ENCODE results near the gene WASF1.
"Not testable (repeated sequence)": the region's sequence is repeated elsewhere in the genome, so short reads cannot be mapped to it uniquely, and the experiment has no call there.

The WASF1 gene

DNA sequence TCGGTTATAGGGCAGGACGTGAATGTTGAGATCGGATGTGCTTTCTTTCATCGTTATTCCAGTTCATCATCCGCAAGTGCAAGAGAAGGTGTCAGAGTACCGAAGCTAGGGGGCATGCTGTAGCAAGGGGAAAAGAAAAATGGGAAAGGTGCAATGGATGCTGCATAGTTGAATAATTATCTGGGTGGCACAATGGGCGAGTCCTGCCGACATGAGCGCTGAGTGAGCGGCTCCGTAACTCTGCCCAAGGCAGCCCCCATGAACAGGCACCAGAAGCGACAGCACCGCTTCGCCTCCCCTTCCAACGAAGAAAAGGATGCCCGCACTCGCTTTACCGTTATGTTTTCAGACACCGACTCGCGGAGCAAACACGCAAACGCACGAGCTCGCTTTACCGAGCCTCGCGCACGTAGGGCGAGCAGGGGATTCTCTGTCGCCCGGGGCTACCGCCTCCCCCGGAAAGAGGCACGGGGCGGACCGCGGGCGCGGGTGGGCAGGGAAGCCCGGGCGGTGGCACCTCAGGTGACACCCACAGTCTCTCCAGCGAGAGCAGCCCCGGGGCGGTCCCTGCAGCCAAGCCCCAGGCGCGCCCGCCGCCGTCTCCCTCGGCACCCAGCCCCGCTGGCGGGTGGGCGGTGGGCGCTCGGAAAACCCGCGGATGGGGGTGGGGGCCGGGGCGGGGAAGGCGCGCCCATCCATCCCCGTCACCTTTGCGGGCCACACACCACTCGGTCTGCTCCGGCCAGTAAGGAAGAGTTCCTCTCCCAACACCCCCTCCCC is 654 bp downstream of the WASF1 start:
- peak; percentile 86 for DNase-seq

DNA sequence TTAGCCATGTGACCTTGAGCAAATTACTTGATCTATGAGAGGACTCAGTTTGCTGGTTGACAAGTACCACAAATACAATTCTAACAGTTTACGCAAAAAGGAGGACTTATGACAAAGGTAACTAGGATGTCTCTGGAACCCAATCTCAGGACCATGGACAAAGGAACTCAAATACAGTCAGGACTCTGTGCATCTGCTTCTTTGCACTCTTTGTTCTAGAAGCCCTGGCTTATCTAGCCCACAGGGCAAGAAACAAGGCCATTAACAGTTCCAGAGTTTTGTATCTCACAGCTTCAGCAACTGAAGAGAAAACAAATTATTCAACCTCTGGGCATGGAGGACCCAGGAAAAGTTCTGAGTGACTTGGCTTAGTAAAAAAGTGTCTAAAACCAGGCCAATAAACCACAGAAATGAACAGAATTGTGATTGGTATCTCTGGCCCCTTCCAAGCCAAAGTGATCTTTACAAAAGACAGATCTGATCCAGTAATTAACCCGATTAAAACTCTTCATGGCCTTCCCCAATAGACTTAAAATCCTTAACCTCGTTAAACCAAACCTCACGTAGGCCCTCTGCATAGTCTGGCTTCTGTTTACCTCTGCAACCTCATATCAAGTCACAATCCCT is 5.9 kb downstream of the WASF1 start:
- no peak for DNase-seq

DNA sequence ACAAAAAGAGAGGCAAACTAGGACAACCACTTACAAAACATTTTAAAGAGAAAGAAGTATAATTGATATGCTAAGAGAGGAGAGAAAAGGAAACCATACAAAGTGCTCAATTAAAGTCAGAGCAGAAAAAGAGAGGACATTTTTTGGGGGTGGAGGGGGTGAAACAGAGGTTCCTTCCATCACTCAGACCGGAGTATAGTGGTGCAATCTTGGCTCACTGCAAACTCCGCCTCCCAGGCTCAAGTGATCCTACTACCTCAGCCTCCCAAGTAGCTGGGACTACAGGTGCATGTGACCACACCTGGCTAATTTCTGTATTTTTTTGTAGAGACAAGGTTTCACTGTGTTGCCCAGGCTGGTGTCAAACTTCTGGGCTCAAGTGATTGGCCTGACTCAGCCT is 9.4 kb downstream of the WASF1 start:
- no peak for DNase-seq

DNA sequence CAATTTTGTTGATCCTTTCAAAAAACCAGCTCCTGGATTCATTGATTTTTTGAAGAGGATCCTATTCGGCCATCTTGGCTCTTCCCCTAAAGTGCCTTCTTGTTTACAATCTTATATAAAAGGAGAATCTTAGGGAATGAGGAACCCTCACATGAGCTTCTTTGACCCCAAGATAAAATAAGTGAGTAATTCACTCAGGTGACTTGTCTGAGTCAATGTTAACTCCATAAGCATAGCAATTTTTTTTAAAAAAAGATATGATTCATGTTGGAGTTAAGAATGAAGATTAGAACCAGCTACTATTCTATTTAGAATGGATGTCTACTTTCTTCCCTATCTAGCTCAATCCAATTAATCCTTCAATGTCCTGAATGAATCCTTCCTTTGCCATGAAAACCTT is 21.0 kb downstream of the WASF1 start:
- DNase-seq = no peak

DNA sequence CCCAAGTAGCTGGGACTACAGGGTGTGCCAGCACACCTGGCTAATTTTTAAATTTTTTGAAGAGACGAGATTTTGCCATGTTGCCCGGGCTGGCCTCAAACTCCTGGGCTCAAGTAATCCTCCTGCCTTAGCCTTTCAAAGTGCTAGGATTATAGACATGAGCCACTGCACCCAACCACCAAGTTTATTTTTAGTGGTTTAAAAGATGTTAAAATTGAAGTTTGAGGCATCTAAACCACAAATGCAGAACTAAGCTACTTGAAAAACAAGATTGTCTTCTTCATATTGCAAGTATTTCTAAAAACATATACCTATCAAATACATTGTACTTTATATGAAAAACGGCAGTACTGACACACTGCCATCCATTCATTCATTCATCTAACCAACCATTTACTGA is 31.6 kb downstream of the WASF1 start:
- no peak for DNase-seq

DNA sequence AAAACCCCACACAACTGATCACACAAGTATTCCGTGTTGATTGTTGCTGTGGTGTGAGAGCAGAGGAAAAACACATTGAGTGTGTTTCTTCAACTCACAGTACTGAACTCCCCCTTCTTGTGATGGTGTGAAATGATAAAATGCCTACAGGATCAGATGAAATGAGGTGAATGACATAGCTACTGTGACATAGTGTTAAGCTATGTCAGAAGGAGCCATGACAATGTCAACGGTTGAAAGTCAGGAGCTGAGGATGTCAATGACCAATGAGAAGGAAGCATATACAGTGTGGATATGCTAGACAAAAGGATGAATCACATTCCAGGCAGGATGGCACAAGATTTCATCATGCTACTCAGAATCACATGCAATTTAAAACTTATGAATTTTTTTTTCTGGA is 38.8 kb downstream of the WASF1 start:
- DNase-seq = no peak

DNA sequence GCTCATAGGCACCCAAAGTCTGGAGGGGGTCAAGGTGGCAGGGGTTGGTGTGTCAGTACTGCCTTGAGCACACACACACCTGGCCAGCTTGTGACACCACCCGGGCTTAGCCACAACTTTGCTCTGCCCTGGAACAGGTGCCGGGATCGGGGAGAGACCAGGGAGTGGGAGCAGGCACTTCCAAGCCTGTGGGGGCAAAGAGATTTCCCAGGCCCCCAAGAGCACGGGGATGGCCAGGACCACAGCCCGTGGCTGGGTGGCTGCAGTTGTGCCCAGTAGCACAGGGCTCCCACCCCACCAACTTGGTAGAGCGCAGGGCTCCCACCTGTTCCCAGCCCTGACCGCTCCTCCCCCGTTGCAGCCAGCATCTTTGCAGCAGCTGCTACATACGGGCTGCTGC is 40.4 kb downstream of the WASF1 start:
- no peak for DNase-seq

DNA sequence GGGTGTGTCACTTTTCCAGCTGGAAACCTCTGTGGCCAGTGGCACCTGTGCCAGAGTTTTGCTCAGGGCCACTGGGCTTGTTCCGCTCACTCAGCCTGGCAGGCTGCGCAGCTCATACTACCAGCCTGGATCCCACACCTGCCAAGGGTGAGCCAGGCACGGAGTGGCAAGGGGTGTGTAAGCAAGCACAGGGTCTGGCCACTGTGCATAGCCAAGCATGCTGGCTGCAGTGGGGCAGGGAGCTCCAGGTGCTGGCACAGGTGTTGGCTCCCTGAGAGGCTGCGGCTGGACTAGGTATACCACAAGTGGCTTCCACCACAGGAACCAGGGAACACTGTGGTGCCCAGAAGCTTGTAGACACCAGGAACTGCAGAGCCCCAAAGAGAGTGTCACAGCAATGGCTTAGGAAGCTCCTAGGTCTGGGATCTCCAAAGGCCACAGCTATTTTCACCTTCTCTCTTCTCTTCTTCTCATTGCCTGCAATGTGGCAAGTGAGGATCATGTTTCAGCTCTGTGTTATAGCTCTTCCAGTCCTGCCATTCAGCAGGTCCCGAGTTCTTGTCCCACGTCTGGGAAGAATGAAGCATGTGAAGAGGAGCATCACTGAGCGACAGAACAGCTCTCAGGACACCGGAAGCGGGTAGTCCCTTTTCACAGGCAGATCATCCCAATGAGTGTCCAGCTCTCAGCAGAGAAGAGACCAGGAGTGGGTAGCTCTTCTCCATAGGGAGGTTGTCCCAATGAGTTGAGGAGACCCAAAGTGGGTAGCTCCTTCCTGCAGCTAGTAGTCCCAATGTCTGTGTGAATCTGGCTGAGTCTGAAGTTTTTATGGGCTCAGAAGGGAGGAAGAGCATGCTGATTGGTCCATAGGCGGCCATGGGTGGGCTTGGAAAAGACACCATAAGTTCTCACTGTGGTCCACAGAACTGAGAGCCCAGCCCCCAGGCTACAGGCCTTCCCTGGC is 41.3 kb downstream of the WASF1 start:
- no peak for DNase-seq

DNA sequence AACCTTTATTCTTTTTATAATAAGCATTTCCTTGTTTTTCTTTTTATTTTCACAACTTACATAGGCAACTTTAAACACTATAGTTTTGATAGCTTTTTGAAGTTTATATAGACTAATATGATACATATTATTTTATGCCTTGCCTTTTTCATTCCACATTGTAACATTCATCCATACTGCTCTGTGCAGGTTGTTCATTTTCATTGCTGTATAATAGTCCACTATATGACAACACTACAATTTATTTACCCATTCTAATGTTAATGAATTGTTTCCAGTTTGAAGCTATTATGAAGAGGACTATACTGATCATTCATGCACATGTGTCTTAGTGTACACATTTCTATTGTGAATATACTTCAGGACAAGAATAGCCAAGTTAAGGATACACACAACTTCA is 49.1 kb downstream of the WASF1 start:
- no peak for DNase-seq

DNA sequence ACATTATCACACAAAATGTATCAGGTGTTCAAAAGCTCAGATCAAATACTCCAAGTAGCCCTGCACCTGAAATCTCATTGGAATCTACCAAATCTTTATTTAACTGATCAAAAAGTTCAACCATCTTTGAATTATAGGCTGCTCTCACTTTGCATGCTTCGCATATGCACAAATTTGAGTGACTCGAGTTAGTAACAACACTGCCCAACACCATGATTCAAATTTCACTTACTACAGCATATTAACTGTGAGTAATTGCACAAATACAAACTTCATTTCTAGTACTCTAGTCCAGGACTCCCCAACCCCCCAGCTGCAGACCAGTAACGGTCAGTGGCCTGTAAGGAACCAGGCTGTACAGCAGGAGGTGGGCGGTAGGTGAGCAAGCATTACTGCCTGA is 51.1 kb downstream of the WASF1 start:
- no peak for DNase-seq

DNA sequence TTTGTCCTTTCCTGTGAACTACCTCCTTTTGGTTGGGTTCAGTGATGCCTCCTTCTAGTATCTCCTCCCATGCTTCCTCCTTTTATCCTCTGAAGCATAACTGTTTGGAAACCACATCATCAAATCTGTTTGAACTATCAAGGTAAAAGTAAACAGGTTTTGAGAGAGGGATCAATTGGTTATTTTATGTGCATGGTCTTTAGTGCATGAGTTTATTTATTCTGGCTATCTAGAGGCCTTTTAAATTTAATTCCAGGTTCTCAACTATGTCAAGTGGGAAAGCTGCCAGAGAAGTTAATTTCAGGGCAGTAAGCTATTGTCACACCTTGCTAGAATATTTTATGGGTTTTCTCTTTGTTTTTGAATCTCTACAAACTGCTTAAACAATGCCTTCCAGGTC is 54.1 kb downstream of the WASF1 start:
- no peak for DNase-seq

DNA sequence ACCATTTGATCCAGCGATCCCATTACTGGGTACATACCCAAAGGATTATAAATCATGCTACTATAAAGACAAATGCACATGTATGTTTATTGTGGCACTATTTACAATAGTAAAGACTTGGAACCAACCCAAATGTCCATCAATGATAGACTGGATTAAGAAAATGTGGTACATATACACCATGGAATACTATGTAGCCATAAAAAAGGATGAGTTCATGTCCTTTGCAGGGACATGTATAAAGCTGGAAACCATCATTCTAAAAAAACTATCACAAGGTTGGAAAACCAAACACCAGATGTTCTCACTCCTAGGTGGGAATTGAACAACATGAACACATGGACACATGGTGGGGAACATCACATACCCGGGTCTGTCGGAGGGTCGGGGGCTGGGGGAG is 57.8 kb downstream of the WASF1 start:
- not testable (repeated sequence) for DNase-seq

DNA sequence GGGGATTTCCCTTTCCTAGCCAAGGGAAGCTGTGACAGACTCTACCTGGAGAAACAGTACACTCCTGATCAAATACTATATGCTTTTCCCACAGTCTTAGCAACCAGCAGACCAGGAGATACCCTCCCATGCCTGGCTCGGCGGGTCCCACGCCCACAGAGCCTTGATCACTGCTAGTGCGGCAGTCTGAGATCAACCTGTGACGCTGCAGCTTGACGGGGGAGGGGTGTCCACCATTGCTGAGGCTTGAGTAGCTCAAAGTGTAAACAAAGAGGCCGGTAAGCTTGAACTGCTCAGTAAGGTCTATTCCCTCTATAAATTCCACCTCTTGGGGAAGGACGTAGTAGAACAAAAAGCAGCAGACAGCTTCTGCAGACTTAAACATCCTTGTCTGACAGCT is 63.2 kb downstream of the WASF1 start:
- DNase-seq = no peak

DNA sequence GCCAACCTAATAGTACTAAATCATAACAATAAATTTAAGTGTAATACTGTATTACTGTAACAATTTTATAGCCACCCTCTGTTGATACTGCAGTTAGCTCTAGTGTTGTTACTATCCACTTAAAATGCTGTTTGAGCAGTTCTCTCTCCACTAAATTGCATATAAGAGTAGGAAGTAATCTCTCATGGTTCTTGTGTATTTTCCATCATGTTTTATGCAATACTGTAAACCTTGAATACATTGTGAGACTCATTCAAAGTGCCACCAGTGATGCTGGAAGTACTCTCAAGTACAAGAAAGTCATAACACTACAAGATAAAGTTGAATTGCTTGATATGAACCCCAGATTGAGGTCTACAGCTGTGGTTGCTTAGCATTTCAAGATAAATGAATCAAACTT is 65.5 kb downstream of the WASF1 start:
- no peak for DNase-seq

DNA sequence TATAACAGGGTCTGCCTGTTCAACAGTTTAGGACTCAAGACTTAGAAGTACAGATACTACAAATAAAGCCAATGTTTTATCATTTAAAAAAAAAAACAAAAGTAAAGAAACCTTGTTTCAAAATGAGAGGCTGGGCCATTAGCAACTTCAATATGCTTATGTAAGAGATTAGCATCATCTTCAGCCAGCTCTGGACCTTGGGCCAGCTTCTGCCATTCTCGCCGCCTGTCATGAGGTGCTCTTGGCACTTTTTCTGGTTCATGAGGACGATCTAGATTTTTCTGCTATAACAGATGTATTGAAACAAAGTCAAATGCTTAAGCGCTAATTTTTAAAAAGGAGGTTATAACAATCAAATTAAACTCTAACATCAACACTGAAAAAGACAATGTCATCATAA is 74.2 kb downstream of the WASF1 start:
- no peak for DNase-seq

DNA sequence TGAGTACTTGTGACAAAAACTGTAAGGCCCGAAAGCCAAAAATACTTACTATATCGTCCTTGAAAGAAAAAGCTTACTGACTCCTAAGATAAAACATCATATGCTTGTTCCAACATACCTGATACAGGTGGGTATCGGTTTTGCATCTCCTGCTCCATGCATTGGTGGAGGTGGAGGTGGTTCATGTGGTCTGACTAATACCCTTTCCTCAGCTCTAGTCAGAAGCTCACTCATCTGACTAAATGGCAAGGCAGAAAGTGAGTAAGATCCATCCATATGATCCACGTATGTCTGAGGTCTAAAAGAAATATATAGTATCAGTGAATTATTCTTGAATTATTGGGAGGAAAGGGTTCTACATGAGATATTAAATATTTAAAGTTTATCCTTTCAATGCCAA is 76.2 kb downstream of the WASF1 start:
- no peak for DNase-seq

DNA sequence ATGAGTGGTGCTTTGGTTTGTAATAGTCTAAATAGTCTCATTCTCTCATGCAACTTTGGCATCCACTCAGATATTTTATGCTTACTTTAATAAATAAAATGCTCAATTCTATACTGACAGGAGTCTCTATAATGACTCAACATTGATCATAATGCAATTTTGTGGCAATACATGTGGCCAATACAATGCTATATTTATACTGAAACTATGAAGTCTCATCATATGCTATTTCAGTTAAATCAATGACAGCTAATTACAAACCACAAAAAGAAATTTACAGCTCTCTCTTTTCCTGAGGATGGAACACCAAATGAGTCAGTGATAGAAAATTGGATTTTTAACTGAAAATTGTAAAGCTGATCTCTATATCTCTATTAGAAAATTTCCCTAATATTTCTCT is 77.1 kb downstream of the WASF1 start:
- DNase-seq = no peak

DNA sequence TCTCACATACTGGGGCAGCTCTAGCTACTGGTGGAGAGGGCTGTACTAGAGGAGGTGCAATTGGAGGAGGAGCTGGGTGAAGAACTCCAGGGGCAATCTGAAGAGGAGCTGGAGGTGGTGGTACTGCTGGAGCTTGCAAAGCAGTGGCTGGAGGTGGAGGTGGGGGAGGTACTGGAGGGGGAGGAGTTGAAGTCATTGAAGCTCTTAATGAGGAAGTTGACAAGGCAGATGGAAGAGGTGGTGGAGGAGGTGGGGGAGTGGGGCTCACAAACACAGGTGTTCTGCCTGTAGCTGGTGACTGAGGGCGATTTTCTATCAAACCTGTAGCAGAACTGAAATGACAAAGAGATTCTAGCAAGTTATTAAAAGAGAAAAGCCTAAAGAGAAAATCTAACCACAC is 77.6 kb downstream of the WASF1 start:
- DNase-seq = no peak

DNA sequence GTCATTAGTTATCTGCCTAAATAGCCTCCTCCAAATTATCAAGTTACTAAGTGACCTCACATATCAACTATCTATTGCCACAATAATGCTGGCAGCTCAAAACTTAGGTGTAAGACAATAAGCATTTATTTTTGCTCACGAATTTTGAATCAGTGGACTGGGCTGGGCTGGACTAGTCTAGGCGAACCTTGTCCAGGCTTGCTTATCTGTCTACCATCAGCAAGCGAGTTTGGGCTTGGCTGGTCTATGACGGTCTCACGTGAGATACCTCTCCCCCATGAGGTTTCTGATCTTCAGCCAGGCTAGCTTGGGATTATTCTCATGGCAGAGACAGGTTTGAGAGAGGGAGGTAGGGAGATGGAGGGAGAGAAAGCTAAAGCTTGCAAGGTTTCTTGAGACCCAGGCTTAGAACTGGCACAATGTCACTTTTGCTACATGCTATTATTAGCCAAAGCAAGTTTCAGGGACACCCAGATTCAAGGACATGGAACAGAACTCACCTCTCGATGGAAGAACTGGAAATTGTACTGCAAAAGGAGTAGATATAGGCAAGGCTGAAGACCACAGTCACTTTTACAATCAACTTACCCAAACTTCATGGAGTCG is 80.9 kb downstream of the WASF1 start:
- no peak for DNase-seq

DNA sequence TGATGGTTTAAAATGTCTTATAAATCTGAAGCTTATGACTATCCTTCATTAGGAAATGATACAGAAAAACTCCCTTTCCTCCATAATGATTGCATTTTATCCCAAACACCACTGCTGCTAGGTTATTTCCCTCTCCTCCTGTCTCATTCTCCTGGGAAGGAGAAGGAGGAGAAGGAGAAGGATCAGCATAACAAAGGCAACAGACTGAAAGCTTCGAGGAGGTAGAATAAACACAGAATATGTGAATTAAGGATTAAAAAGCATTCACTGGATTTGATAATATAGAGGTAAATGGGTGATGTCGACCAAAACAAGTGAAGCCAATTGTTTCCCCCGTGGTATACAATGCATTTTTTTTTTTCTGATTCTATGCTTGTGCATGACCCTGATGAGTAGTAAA is 82.0 kb downstream of the WASF1 start:
- DNase-seq = no peak

DNA sequence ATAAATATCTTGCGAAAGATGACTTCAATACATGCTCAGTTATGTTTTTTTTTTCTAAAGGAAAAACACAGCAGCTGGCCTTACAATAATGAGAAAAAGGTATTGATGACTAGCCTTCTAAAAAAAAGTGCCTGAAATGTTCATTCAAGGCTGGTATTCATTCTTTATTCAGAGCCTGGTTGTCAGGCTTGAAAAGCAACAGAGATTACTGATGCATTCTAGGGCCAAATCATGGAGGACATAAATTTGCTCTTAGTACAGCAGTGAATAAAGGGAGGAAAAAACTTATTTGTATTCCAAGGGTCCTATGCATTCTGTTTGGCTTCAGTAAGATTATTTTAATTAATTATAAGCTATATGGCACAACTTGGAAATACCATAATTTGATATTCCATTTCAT is 83.5 kb downstream of the WASF1 start:
- no peak for DNase-seq

DNA sequence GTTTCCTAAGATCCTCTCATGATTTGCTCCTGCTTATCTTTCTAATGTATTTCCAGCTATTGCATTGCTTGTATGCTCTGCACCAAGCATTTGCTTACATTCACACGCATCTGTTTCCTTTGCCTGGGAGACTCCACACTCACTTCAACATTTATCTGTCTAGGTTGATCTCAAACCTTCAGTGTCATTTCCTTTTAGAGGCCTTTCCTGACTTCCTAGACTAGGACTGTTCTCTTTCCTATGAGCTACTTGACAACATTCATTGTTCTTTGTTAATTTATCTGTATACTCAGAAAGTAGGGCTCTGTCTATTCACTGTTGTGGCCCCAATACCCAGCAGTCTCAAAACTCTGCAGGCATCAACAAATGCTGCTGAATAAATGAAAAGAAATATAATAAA is 84.4 kb downstream of the WASF1 start:
- no peak for DNase-seq

DNA sequence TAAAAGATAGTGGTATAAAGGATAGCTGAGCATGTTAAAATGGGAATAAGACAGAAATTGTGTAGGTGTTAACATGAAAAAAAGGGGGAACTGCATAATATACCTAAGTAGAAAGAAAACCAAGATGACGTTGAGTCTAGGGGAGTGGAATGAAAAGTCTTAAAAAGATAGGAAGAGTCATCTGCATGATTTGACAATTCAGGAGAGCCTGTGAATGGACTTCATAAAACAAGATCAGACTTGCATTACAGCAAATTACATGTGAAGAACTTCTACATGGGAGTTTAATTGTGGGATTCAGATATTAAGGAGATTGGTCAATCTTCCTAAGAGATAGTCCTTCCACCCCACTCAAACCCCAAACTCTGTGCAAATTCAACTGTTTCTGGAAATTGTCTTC is 85.5 kb downstream of the WASF1 start:
- DNase-seq = no peak

Measured in right kidney (tissue), 1 donor.